Measurements from ENCODE around the gene CHAD.

DNA sequence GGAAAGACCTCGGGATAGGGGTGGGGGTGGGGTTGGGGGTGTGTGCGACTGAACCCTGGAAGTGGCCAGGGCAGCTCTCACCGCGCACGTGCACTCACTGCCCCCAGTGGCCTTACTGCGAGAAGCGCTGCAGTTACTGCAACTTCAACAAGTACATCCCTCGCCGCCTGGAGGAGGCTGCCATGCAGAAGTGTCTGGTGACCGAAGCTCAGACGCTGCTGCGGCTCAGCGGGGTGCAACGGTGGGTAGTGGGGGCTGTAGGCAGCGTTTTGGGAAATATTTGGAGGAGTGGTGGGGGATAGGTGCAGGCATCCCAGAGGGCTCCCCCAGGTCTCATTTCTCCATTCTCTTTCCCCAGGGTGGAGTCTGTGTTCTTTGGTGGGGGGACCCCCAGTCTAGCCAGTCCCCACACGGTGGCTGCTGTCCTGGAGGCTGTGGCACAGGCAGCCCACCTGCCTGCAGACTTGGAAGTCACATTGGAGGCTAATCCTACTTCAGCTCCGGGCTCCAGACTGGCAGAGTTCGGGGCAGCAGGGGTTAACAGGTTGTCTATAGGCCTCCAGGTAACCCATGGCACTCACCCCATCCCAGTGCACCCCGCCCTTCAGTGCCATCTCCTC is 11.0 kb upstream of the CHAD start:
- no peak for TF ChIP-seq EZH2 (IDR thresholded peaks at IDR 0.05; ENCODE audit: insufficient read depth, poor library complexity, severe bottlenecking)
- no peak for TF ChIP-seq EZH2phosphoT487 (IDR thresholded peaks at IDR 0.05; ENCODE audit: insufficient read depth, low read depth)
